ENCODE measurements around the gene RSPH9.

Gene RSPH9

GRCh38 chr6:43668151-43669028, 23.6 kb downstream of the RSPH9 start:
- peak; percentile 75 for DNase-seq (ENCODE audit: low spot score)
- in situ Hi-C loops (cut with MboI; ENCODE audit: low pct_unique_long_range_greater_than_20kb, low sequenced_read_pairs, unreplicated experiment), result no loop called here
- TF ChIP-seq, protein P1, sequence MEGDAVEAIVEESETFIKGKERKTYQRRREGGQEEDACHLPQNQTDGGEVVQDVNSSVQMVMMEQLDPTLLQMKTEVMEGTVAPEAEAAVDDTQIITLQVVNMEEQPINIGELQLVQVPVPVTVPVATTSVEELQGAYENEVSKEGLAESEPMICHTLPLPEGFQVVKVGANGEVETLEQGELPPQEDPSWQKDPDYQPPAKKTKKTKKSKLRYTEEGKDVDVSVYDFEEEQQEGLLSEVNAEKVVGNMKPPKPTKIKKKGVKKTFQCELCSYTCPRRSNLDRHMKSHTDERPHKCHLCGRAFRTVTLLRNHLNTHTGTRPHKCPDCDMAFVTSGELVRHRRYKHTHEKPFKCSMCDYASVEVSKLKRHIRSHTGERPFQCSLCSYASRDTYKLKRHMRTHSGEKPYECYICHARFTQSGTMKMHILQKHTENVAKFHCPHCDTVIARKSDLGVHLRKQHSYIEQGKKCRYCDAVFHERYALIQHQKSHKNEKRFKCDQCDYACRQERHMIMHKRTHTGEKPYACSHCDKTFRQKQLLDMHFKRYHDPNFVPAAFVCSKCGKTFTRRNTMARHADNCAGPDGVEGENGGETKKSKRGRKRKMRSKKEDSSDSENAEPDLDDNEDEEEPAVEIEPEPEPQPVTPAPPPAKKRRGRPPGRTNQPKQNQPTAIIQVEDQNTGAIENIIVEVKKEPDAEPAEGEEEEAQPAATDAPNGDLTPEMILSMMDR (IDR thresholded peaks at IDR 0.05; ENCODE audit: extremely low read depth, insufficient read depth, missing control alignments), result peak; percentile 73

GRCh38 chr6:43669050-43669921, 24.4 kb downstream of the RSPH9 start:
- TF ChIP-seq, protein P1 (IDR thresholded peaks at IDR 0.05; ENCODE audit: extremely low read depth, insufficient read depth, missing control alignments), result no peak
- DNase-seq (ENCODE audit: low spot score), result no peak
- in situ Hi-C loops (cut with MboI; ENCODE audit: low pct_unique_long_range_greater_than_20kb, low sequenced_read_pairs, unreplicated experiment), result no loop called here

GRCh38 chr6:43669922-43670622, 25.2 kb downstream of the RSPH9 start:
- in situ Hi-C loops (cut with MboI; ENCODE audit: low pct_unique_long_range_greater_than_20kb, low sequenced_read_pairs, unreplicated experiment), result no loop called here
- peak; percentile 45 for DNase-seq (ENCODE audit: low spot score)
- TF ChIP-seq, protein P1 (IDR thresholded peaks at IDR 0.05; ENCODE audit: extremely low read depth, insufficient read depth, missing control alignments), result no peak

- DNase-seq (ENCODE audit: low spot score), result no peak
- in situ Hi-C loops (cut with MboI; ENCODE audit: low pct_unique_long_range_greater_than_20kb, low sequenced_read_pairs, unreplicated experiment), result no loop called here
- TF ChIP-seq, protein P1 (IDR thresholded peaks at IDR 0.05; ENCODE audit: extremely low read depth, insufficient read depth, missing control alignments), result no peak
These were observed 25.8 kb downstream of the RSPH9 start for GRCh38 chr6:43670623-43670986.

- in situ Hi-C loops (cut with MboI; ENCODE audit: low pct_unique_long_range_greater_than_20kb, low sequenced_read_pairs, unreplicated experiment), result no loop called here
- TF ChIP-seq, protein P1 (IDR thresholded peaks at IDR 0.05; ENCODE audit: extremely low read depth, insufficient read depth, missing control alignments), result no peak
- no peak for DNase-seq (ENCODE audit: low spot score)
These were observed 26.4 kb downstream of the RSPH9 start for GRCh38 chr6:43671011-43671800.

Measured in GM13977 (cell line).